NK-92 treated with Interleukin-12 subunit alpha and Interleukin-12 subunit beta, amount 100 ng/mL, for 24 hours (cell line): ENCODE measurements around the gene PTPRG.

Experiments used
- DNase-seq: peaks from one replicate; lab custom pipeline; 2025; lab: John Stamatoyannopoulos, UW

The PTPRG gene

GRCh38 chr3:62057339-62058047, 496.1 kb downstream of the PTPRG start:
- no peak for DNase-seq

GRCh38 chr3:62065985-62066693, 504.8 kb downstream of the PTPRG start:
- DNase-seq = no peak

GRCh38 chr3:62068337-62068736, 507.0 kb downstream of the PTPRG start:
- no peak for DNase-seq

GRCh38 chr3:62070891-62071290, 509.5 kb downstream of the PTPRG start:
- DNase-seq = no peak

- no peak for DNase-seq
These were observed 511.7 kb downstream of the PTPRG start for GRCh38 chr3:62073038-62073437.

GRCh38 chr3:62084558-62084957, 523.2 kb downstream of the PTPRG start:
- DNase-seq = no peak

GRCh38 chr3:62088472-62089104, 527.2 kb downstream of the PTPRG start:
- no peak for DNase-seq

GRCh38 chr3:62090066-62090465, 528.7 kb downstream of the PTPRG start:
- DNase-seq = no peak

GRCh38 chr3:62090519-62090918, 529.1 kb downstream of the PTPRG start:
- no peak for DNase-seq

GRCh38 chr3:62093025-62093424, 531.7 kb downstream of the PTPRG start:
- DNase-seq = no peak

GRCh38 chr3:62094461-62094860, 533.1 kb downstream of the PTPRG start:
- DNase-seq = no peak

GRCh38 chr3:62095080-62095479, 533.7 kb downstream of the PTPRG start:
- DNase-seq = no peak

- no peak for DNase-seq
These were observed 534.4 kb downstream of the PTPRG start for GRCh38 chr3:62095756-62096155.

- no peak for DNase-seq
These were observed 535.1 kb downstream of the PTPRG start for GRCh38 chr3:62096521-62096920.

- DNase-seq = no peak
These were observed 535.8 kb downstream of the PTPRG start for GRCh38 chr3:62097121-62097520.

GRCh38 chr3:62098646-62099365, 537.4 kb downstream of the PTPRG start:
- no peak for DNase-seq

- no peak for DNase-seq
These were observed 539.1 kb downstream of the PTPRG start for GRCh38 chr3:62100282-62100989.

GRCh38 chr3:62101488-62101887, 540.1 kb downstream of the PTPRG start:
- no peak for DNase-seq

- no peak for DNase-seq
These were observed 542.2 kb downstream of the PTPRG start for GRCh38 chr3:62103531-62103930.

GRCh38 chr3:62109534-62109933, 548.2 kb downstream of the PTPRG start:
- no peak for DNase-seq

GRCh38 chr3:62110443-62111225, 549.3 kb downstream of the PTPRG start:
- no peak for DNase-seq
